Measurements from ENCODE around the gene SDC1.

SDC1 gene

GRCh38 chr2:20164734-20165478, 60.0 kb downstream of the SDC1 start:
- H3K27ac ChIP-seq (ENCODE audit: insufficient read depth, low read length, poor library complexity, severe bottlenecking) = no peak overlapping the region
- no peak overlapping the region for H3K4me3 ChIP-seq (ENCODE audit: insufficient read depth, low read depth, low read length, poor library complexity, severe bottlenecking)
- H3K27me3 ChIP-seq (replicated peaks; ENCODE audit: control insufficient read depth, insufficient read depth, low read length, poor library complexity, severe bottlenecking) = no peaks in the 10 kb centered on the region
- H3K36me3 ChIP-seq (ENCODE audit: control insufficient read depth, insufficient read depth, low read length) = no peaks in the 10 kb centered on the region
- no peak for DNase-seq
- H3K9me3 ChIP-seq (ENCODE audit: control insufficient read depth, low read length) = no peaks in the 10 kb centered on the region
- H3K4me1 ChIP-seq (ENCODE audit: control insufficient read depth, insufficient read depth, low read length, poor library complexity, severe bottlenecking) = no peaks in the 10 kb centered on the region

- no peaks in the 10 kb centered on the region for H3K27me3 ChIP-seq (replicated peaks; ENCODE audit: control insufficient read depth, insufficient read depth, low read length, poor library complexity, severe bottlenecking)
- no peak for DNase-seq
- no peak overlapping the region for H3K4me3 ChIP-seq (ENCODE audit: insufficient read depth, low read depth, low read length, poor library complexity, severe bottlenecking)
- H3K4me1 ChIP-seq (ENCODE audit: control insufficient read depth, insufficient read depth, low read length, poor library complexity, severe bottlenecking) = no peaks in the 10 kb centered on the region
- no peaks in the 10 kb centered on the region for H3K9me3 ChIP-seq (ENCODE audit: control insufficient read depth, low read length)
- no peak overlapping the region for H3K27ac ChIP-seq (ENCODE audit: insufficient read depth, low read length, poor library complexity, severe bottlenecking)
- H3K36me3 ChIP-seq (ENCODE audit: control insufficient read depth, insufficient read depth, low read length) = no peaks in the 10 kb centered on the region
These were observed 60.7 kb downstream of the SDC1 start for GRCh38 chr2:20164061-20164733.

GRCh38 chr2:20159411-20160070, 65.4 kb downstream of the SDC1 start:
- Histone ChIP-seq H3K4me3 (ENCODE audit: insufficient read depth, low read depth, low read length, poor library complexity, severe bottlenecking) (no peak overlapping the region), H3K27ac (ENCODE audit: insufficient read depth, low read length, poor library complexity, severe bottlenecking) (no peak overlapping the region), H3K27me3 (replicated peaks; ENCODE audit: control insufficient read depth, insufficient read depth, low read length, poor library complexity, severe bottlenecking) (no peaks in the 10 kb centered on the region), H3K4me1 (ENCODE audit: control insufficient read depth, insufficient read depth, low read length, poor library complexity, severe bottlenecking) (no peaks in the 10 kb centered on the region), H3K36me3 (ENCODE audit: control insufficient read depth, insufficient read depth, low read length) (no peaks in the 10 kb centered on the region), H3K9me3 (ENCODE audit: control insufficient read depth, low read length) (no peaks in the 10 kb centered on the region)
- no peak for DNase-seq

- H3K36me3 ChIP-seq (ENCODE audit: control insufficient read depth, insufficient read depth, low read length) = no peaks in the 10 kb centered on the region
- H3K27me3 ChIP-seq (replicated peaks; ENCODE audit: control insufficient read depth, insufficient read depth, low read length, poor library complexity, severe bottlenecking) = no peaks in the 10 kb centered on the region
- no peaks in the 10 kb centered on the region for H3K4me1 ChIP-seq (ENCODE audit: control insufficient read depth, insufficient read depth, low read length, poor library complexity, severe bottlenecking)
- no peak overlapping the region for H3K27ac ChIP-seq (ENCODE audit: insufficient read depth, low read length, poor library complexity, severe bottlenecking)
- H3K4me3 ChIP-seq (ENCODE audit: insufficient read depth, low read depth, low read length, poor library complexity, severe bottlenecking) = no peak overlapping the region
- DNase-seq = no peak
- H3K9me3 ChIP-seq (ENCODE audit: control insufficient read depth, low read length) = no peaks in the 10 kb centered on the region
These were observed 67.6 kb downstream of the SDC1 start for GRCh38 chr2:20157193-20157891.

- H3K9me3 ChIP-seq (ENCODE audit: control insufficient read depth, low read length) = no peaks in the 10 kb centered on the region
- no peak for DNase-seq
- no peaks in the 10 kb centered on the region for H3K27me3 ChIP-seq (replicated peaks; ENCODE audit: control insufficient read depth, insufficient read depth, low read length, poor library complexity, severe bottlenecking)
- H3K27ac ChIP-seq (ENCODE audit: insufficient read depth, low read length, poor library complexity, severe bottlenecking) = no peak overlapping the region
- no peaks in the 10 kb centered on the region for H3K36me3 ChIP-seq (ENCODE audit: control insufficient read depth, insufficient read depth, low read length)
- H3K4me3 ChIP-seq (ENCODE audit: insufficient read depth, low read depth, low read length, poor library complexity, severe bottlenecking) = no peak overlapping the region
- no peaks in the 10 kb centered on the region for H3K4me1 ChIP-seq (ENCODE audit: control insufficient read depth, insufficient read depth, low read length, poor library complexity, severe bottlenecking)
These were observed 68.1 kb downstream of the SDC1 start for GRCh38 chr2:20156836-20157192.

- no peak overlapping the region for H3K27ac ChIP-seq (ENCODE audit: insufficient read depth, low read length, poor library complexity, severe bottlenecking)
- no peak for DNase-seq
- H3K4me1 ChIP-seq (ENCODE audit: control insufficient read depth, insufficient read depth, low read length, poor library complexity, severe bottlenecking) = no peaks in the 10 kb centered on the region
These were observed 68.7 kb downstream of the SDC1 start for GRCh38 chr2:20156076-20156759.

GRCh38 chr2:20153131-20153851, 71.6 kb downstream of the SDC1 start:
- Histone ChIP-seq H3K36me3 (ENCODE audit: control insufficient read depth, insufficient read depth, low read length) (no peaks in the 10 kb centered on the region), H3K4me3 (ENCODE audit: insufficient read depth, low read depth, low read length, poor library complexity, severe bottlenecking) (no peak overlapping the region), H3K27ac (ENCODE audit: insufficient read depth, low read length, poor library complexity, severe bottlenecking) (no peak overlapping the region), H3K4me1 (ENCODE audit: control insufficient read depth, insufficient read depth, low read length, poor library complexity, severe bottlenecking) (no peaks in the 10 kb centered on the region), H3K9me3 (ENCODE audit: control insufficient read depth, low read length) (no peaks in the 10 kb centered on the region), H3K27me3 (replicated peaks; ENCODE audit: control insufficient read depth, insufficient read depth, low read length, poor library complexity, severe bottlenecking) (no peaks in the 10 kb centered on the region)
- no peak for DNase-seq

More at GRCh38 chr2:20156076-20156759, 68.7 kb downstream of the SDC1 start:
- no peaks in the 10 kb centered on the region for H3K27me3 ChIP-seq (replicated peaks; ENCODE audit: control insufficient read depth, insufficient read depth, low read length, poor library complexity, severe bottlenecking)
- no peak overlapping the region for H3K4me3 ChIP-seq (ENCODE audit: insufficient read depth, low read depth, low read length, poor library complexity, severe bottlenecking)
- no peaks in the 10 kb centered on the region for H3K36me3 ChIP-seq (ENCODE audit: control insufficient read depth, insufficient read depth, low read length)
- H3K9me3 ChIP-seq (ENCODE audit: control insufficient read depth, low read length) = no peaks in the 10 kb centered on the region

- Histone ChIP-seq H3K4me3 (ENCODE audit: insufficient read depth, low read depth, low read length, poor library complexity, severe bottlenecking) (no peak overlapping the region), H3K36me3 (ENCODE audit: control insufficient read depth, insufficient read depth, low read length) (no peaks in the 10 kb centered on the region), H3K9me3 (ENCODE audit: control insufficient read depth, low read length) (no peaks in the 10 kb centered on the region), H3K27me3 (replicated peaks; ENCODE audit: control insufficient read depth, insufficient read depth, low read length, poor library complexity, severe bottlenecking) (no peaks in the 10 kb centered on the region), H3K27ac (ENCODE audit: insufficient read depth, low read length, poor library complexity, severe bottlenecking) (no peak overlapping the region), H3K4me1 (ENCODE audit: control insufficient read depth, insufficient read depth, low read length, poor library complexity, severe bottlenecking) (no peaks in the 10 kb centered on the region)
- DNase-seq = no peak
These were observed 73.9 kb downstream of the SDC1 start for GRCh38 chr2:20150806-20151571.

Measured in effector memory CD4-positive, alpha-beta T cell (primary cell).